Measurements from ENCODE around the gene POFUT1. TPM values are rescaled to one million over a fixed set of nuclear protein-coding genes. Genes with fewer than 3 reads are reported as not detected.
"Not testable (repeated sequence)": the region's sequence is repeated elsewhere in the genome, so short reads cannot be mapped to it uniquely, and the experiment has no call there.

Gene POFUT1
- total RNA-seq, 1 donor from 2014 or later: 60.6 TPM

DNA sequence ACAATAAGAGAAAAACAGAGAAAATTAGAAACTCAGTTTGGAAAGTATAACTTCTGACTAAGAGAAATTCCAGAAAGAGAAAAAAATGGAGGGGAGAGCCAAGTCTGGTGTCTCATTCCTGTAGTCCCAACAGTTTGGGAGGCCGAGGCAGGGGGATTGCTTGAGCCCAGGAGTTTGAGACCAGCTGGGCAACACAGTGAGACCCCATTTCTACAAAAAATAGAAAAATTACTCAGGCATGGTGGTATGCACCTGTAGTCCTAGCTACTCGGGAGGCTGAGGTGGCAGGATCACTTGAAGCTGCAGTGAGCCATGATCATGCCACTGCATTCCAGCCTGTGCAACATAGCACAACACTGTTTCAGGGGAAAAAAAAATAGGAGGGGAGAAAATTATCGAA, 66.7 kb downstream of the POFUT1 start:
- H3K27ac Mint-ChIP-seq (ENCODE audit: unreplicated experiment): no peak overlapping the region
- no peaks in the 10 kb centered on the region for H4K20me1 ChIP-seq (ENCODE audit: insufficient read depth, low read length)
- no peaks in the 10 kb centered on the region for H3K9me3 Mint-ChIP-seq (ENCODE audit: unreplicated experiment)
- TF ChIP-seq CTCF (IDR thresholded peaks at IDR 0.05; ENCODE audit: insufficient read depth, low read depth, low read length): no peak
- TF ChIP-seq EZH2 (IDR thresholded peaks at IDR 0.05; ENCODE audit: insufficient read depth, low read length): no peak
- H3K27ac ChIP-seq (ENCODE audit: low read depth, low read length): no peak overlapping the region
- no peaks in the 10 kb centered on the region for H3K9me3 ChIP-seq (ENCODE audit: insufficient read depth, low read depth, low read length)
- FAIRE-seq (no peak), DNase-seq (ENCODE audit: low read depth) (no peak)
- H3K4me3 Mint-ChIP-seq (ENCODE audit: unreplicated experiment): no peak overlapping the region
- H3K9ac ChIP-seq (ENCODE audit: low read length): no peak overlapping the region
- H3K36me3 ChIP-seq (ENCODE audit: insufficient read depth, low read length): no peaks in the 10 kb centered on the region
- peaks cover 7% of the 10 kb centered on the region for H3K4me1 ChIP-seq (ENCODE audit: insufficient read depth, low read length)
- H3K4me1 Mint-ChIP-seq (ENCODE audit: low read depth, unreplicated experiment): peaks cover 5% of the 10 kb centered on the region
- peaks cover 17% of the 10 kb centered on the region for H3K79me2 ChIP-seq (ENCODE audit: insufficient read depth, low read length)
- peaks cover 4% of the 10 kb centered on the region for H3K27me3 Mint-ChIP-seq (ENCODE audit: low read depth, unreplicated experiment)
- no peak overlapping the region for H3K4me3 ChIP-seq (ENCODE audit: insufficient read depth, low read depth, low read length)
- no peaks in the 10 kb centered on the region for H3K36me3 Mint-ChIP-seq (ENCODE audit: low read depth, unreplicated experiment)
- no peak overlapping the region for H3K4me2 ChIP-seq (ENCODE audit: low read length)
- no peak overlapping the region for H2AFZ ChIP-seq (ENCODE audit: low read depth, low read length)
- H3K27me3 ChIP-seq (ENCODE audit: insufficient read depth, low read length): no peaks in the 10 kb centered on the region

GRCh38 chr20:32275163-32275562, 67.5 kb downstream of the POFUT1 start:
- not testable (repeated sequence) for H3K9me3 Mint-ChIP-seq (ENCODE audit: unreplicated experiment); FAIRE-seq; H3K9ac ChIP-seq (ENCODE audit: low read length); H3K4me2 ChIP-seq (ENCODE audit: low read length); DNase-seq (ENCODE audit: low read depth); H4K20me1 ChIP-seq (ENCODE audit: insufficient read depth, low read length); H3K27ac Mint-ChIP-seq (ENCODE audit: unreplicated experiment); H3K36me3 ChIP-seq (ENCODE audit: insufficient read depth, low read length); H3K27me3 ChIP-seq (ENCODE audit: insufficient read depth, low read length); H2AFZ ChIP-seq (ENCODE audit: low read depth, low read length); H3K4me3 Mint-ChIP-seq (ENCODE audit: unreplicated experiment); H3K4me1 ChIP-seq (ENCODE audit: insufficient read depth, low read length); H3K9me3 ChIP-seq (ENCODE audit: insufficient read depth, low read depth, low read length); H3K4me3 ChIP-seq (ENCODE audit: insufficient read depth, low read depth, low read length); H3K36me3 Mint-ChIP-seq (ENCODE audit: low read depth, unreplicated experiment); H3K27ac ChIP-seq (ENCODE audit: low read depth, low read length); H3K27me3 Mint-ChIP-seq (ENCODE audit: low read depth, unreplicated experiment); H3K4me1 Mint-ChIP-seq (ENCODE audit: low read depth, unreplicated experiment)
- peaks cover 24% of the 10 kb centered on the region for H3K79me2 ChIP-seq (ENCODE audit: insufficient read depth, low read length)

- peaks cover 17% of the 10 kb centered on the region for H4K20me1 ChIP-seq (ENCODE audit: insufficient read depth, low read length)
- H3K9ac ChIP-seq (ENCODE audit: low read length): peak within 1 kb of the TSS; percentile 96
- H3K27ac ChIP-seq (ENCODE audit: low read depth, low read length): peak within 1 kb of the TSS; percentile 56
- H3K9me3 ChIP-seq (ENCODE audit: insufficient read depth, low read depth, low read length): no peaks in the 10 kb centered on the region
- H3K27me3 ChIP-seq (ENCODE audit: insufficient read depth, low read length): no peaks in the 10 kb centered on the region
- no peak for TF ChIP-seq CTCF (IDR thresholded peaks at IDR 0.05; ENCODE audit: insufficient read depth, low read depth, low read length)
- no peak for TF ChIP-seq EZH2 (IDR thresholded peaks at IDR 0.05; ENCODE audit: insufficient read depth, low read length)
- no peaks in the 10 kb centered on the region for H3K36me3 ChIP-seq (ENCODE audit: insufficient read depth, low read length)
- peak within 1 kb of the TSS; percentile 100 for H2AFZ ChIP-seq (ENCODE audit: low read depth, low read length)
- peaks cover 43% of the 10 kb centered on the region for H3K79me2 ChIP-seq (ENCODE audit: insufficient read depth, low read length)
- Mint-ChIP-seq H3K36me3 (ENCODE audit: low read depth, unreplicated experiment) (no peaks in the 10 kb centered on the region), H3K4me1 (ENCODE audit: low read depth, unreplicated experiment) (peaks cover 5% of the 10 kb centered on the region), H3K9me3 (ENCODE audit: unreplicated experiment) (no peaks in the 10 kb centered on the region), H3K27ac (ENCODE audit: unreplicated experiment) (peak within 1 kb of the TSS; percentile 58), H3K4me3 (ENCODE audit: unreplicated experiment) (peak within 1 kb of the TSS; percentile 93), H3K27me3 (ENCODE audit: low read depth, unreplicated experiment) (no peaks in the 10 kb centered on the region)
- FAIRE-seq (no peak), DNase-seq (ENCODE audit: low read depth) (peak; percentile 86)
- peak within 1 kb of the TSS; percentile 99 for H3K4me2 ChIP-seq (ENCODE audit: low read length)
- H3K4me1 ChIP-seq (ENCODE audit: insufficient read depth, low read length): peaks cover 7% of the 10 kb centered on the region
- peak within 1 kb of the TSS; percentile 87 for H3K4me3 ChIP-seq (ENCODE audit: insufficient read depth, low read depth, low read length)
These were observed 69.9 kb downstream of the POFUT1 start, which contains the start of gene KIF3B for GRCh38 chr20:32277361-32278198. Gene KIF3B, plus strand, starts transcription at chr20:32277651. Its CDS starts 32,127 bp downstream, at chr20:32309778.

All from astrocyte (in vitro differentiated cells and primary cell).